PC-3 (cell line): ENCODE measurements around the gene MED14. TPM values are rescaled to one million over a fixed set of nuclear protein-coding genes. Genes with fewer than 3 reads are reported as not detected.

Experiments used
- ATAC-seq: fragments of 200-7000 bp; cut with Tn5 transposase; 2 replicates; pipeline ENCODE4 v1.9.1; 2020; ENCODE audit warnings: mild to moderate bottlenecking, moderate library complexity
- BruUV-seq: library from RNA; stranded (reverse); fragments of 400-500 nt; replicated peaks from 2 replicates; lab custom pipeline; 2021; lab: Mats Ljungman, UMichigan
- CTCF ChIA-PET: fragments of 300-600 bp; sonication (Branson Sonifier 250); formaldehyde crosslinking; loops from one replicate; lab custom pipeline; 2022; ENCODE audit warnings: antibody characterized with exemption; lab: Charles Lee
- POLR2A ChIA-PET: fragments of 300-600 bp; sonication (Branson Sonifier 250); formaldehyde crosslinking; loops from one replicate; lab custom pipeline; 2022; ENCODE audit warnings: antibody characterized with exemption; ENCODE audit not compliant: unreplicated experiment; lab: Charles Lee
- DNase-seq: peaks from one replicate; pipeline ENCODE4 v3.0.0-alpha.2; 2015
- H2AFZ ChIP-seq: fragments of 300-600 bp; sonication (generic); 2 replicates; pipeline ENCODE4 v1.6.0; 2016; ENCODE audit warnings: antibody characterized with exemption, low read length
- H3F3A ChIP-seq: fragments of 300-600 bp; sonication (generic); one replicate; pipeline ENCODE4 v1.6.0; 2017; ENCODE audit warnings: antibody characterized with exemption, low read length, control low read depth, mild to moderate bottlenecking; ENCODE audit not compliant: unreplicated experiment
- H3K27ac ChIP-seq: fragments of 300-600 bp; sonication (generic); 2 replicates; pipeline ENCODE4 v1.5.1; 2016; ENCODE audit warnings: mild to moderate bottlenecking, low read length
- H3K27me3 ChIP-seq: fragments of 300-600 bp; sonication (generic); 2 replicates; pipeline ENCODE4 v1.6.1; 2016; ENCODE audit warnings: low read length, mixed read lengths
- H3K36me3 ChIP-seq: fragments of 300-600 bp; sonication (generic); 2 replicates; pipeline ENCODE4 v1.6.1; 2016; ENCODE audit warnings: low read depth, mixed run types, low read length, mixed read lengths
- H3K4me1 ChIP-seq: fragments of 300-600 bp; sonication (generic); 2 replicates; pipeline ENCODE4 v1.5.1; 2016; ENCODE audit warnings: low read length; ENCODE audit not compliant: insufficient read depth
- H3K4me2 ChIP-seq: fragments of 300-600 bp; sonication (generic); 2 replicates; pipeline ENCODE4 v1.6.0; 2016; ENCODE audit warnings: low read length
- H3K4me3 ChIP-seq: fragments of 300-600 bp; sonication (generic); 2 replicates; pipeline ENCODE4 v1.5.1; 2016; ENCODE audit warnings: mild to moderate bottlenecking, low read length, mixed read lengths
- H3K79me2 ChIP-seq: fragments of 300-600 bp; sonication (generic); 2 replicates; pipeline ENCODE4 v1.6.1; 2017; ENCODE audit warnings: low read length, mixed read lengths
- H3K9ac ChIP-seq: fragments of 300-600 bp; sonication (generic); 2 replicates; pipeline ENCODE4 v1.6.0; 2016; ENCODE audit warnings: mild to moderate bottlenecking, low read length
- H3K9me2 ChIP-seq: fragments of 300-600 bp; sonication (generic); replicated peaks from 2 replicates; pipeline ENCODE4 v1.6.1; 2016; ENCODE audit warnings: mixed run types, low read length, mixed read lengths
- H3K9me3 ChIP-seq: fragments of 300-600 bp; sonication (generic); 2 replicates; pipeline ENCODE4 v1.6.1; 2016; ENCODE audit warnings: low read length, mixed read lengths
- H4K20me1 ChIP-seq: fragments of 300-600 bp; sonication (generic); 2 replicates; pipeline ENCODE4 v1.6.1; 2016; ENCODE audit warnings: low read length, mixed read lengths
- CTCF ChIP-seq: fragments of 300-600 bp; sonication (generic); conservative IDR thresholded peaks from 2 replicates; pipeline ENCODE4 v1.5.1; 2017; ENCODE audit warnings: antibody characterized with exemption, low read depth, mild to moderate bottlenecking, low read length
- EZH2 ChIP-seq: fragments of 300-600 bp; sonication (generic); IDR thresholded peaks from one replicate; pipeline ENCODE4 v1.6.1; 2017; ENCODE audit warnings: antibody characterized with exemption, mild to moderate bottlenecking, low read length; ENCODE audit not compliant: unreplicated experiment
- intact Hi-C: fragments of 100-400 bp; cut with micrococcal nuclease; formaldehyde crosslinking; loops from 2 replicates; pipeline ENCODE4 v1.9.0; 2023
- total RNA-seq: library from RNA; depleted of rRNA; stranded (reverse); fragments of >200 nt; gene quantifications from 2 replicates; pipeline ENCODE4 v1.2.3, GENCODE V29; 2014; rRNA removed

The MED14 gene
- total RNA-seq, 1 experiment from 2014 or later: 44.7 TPM

- ATAC-seq: no peak
- intact Hi-C loops: no loop called here
- POLR2A ChIA-PET: no interaction called here
- BruUV-seq: no TSS peak
- Histone ChIP-seq H3K9me3 (no peaks in the 10 kb centered on the region), H3K4me1 (no peaks in the 10 kb centered on the region), H3K4me2 (no peak overlapping the region), H3F3A (no peaks in the 10 kb centered on the region), H3K79me2 (no peaks in the 10 kb centered on the region), H2AFZ (no peak overlapping the region), H3K9me2 (no peaks in the 10 kb centered on the region), H3K9ac (no peak overlapping the region), H4K20me1 (no peaks in the 10 kb centered on the region), H3K36me3 (peaks cover 15% of the 10 kb centered on the region), H3K27me3 (no peaks in the 10 kb centered on the region), H3K27ac (no peak overlapping the region), H3K4me3 (no peak overlapping the region)
- no peak for DNase-seq
- CTCF ChIA-PET: no interaction called here
- TF ChIP-seq EZH2 (no peak), CTCF (no peak)
Observed at GRCh38 chrX:40603446-40603845, 131.9 kb downstream of the MED14 start.

Other genes with a start within 250 kb of the MED14 start
- 74.1 and 77.6 TPM in 2 replicates for gene ATP6AP2, start 154.6 kb downstream of the MED14 start, total RNA-seq
- not detected in 2 replicates for gene MPC1L, start 112.1 kb downstream of the MED14 start, total RNA-seq
- gene CXorf38, start 88.0 kb downstream of the MED14 start, total RNA-seq: 16.2 and 18.3 TPM in 2 replicates